Natural killer cell treated with Interleukin-12 subunit alpha and Interleukin-12 subunit beta and Interleukin-15 and Interleukin-18, amount 100 ng/mL, for 72 hours (primary cell): ENCODE measurements around the gene HSD3B7. TPM values are rescaled to one million over a fixed set of nuclear protein-coding genes. Genes with fewer than 3 reads are reported as not detected.
A peak's percentile ranks its signal among the peaks of the same experiment; 100 is the strongest.

Experiments used
- ATAC-seq, 2 donors: fragments of 150-1000 bp; cut with Tn5 transposase in 1 of 2; sonication (Bioruptor Pico), chemical (Tn5 transposase) in 1 of 2; 2 replicates each; pipeline ENCODE4 v1.10.0; 2021
- DNase-seq: peaks from one replicate; pipeline ENCODE4 v3.0.0; 2022; ENCODE audit warnings: low spot score
- H3K27ac Mint-ChIP-seq, 2 donors: 1 replicate in 1 of 2; 2 replicates in 1 of 2; pipeline ENCODE4 v1.8.0; 2022; ENCODE audit warnings: mixed read lengths in 2 of 2, mild to moderate bottlenecking in 1 of 2, moderate library complexity in 1 of 2
- H3K27me3 Mint-ChIP-seq, 2 donors: 1 replicate in 1 of 2; 2 replicates in 1 of 2; pipeline ENCODE4 v1.8.0; 2022; ENCODE audit warnings: mixed read lengths in 2 of 2
- H3K36me3 Mint-ChIP-seq: one replicate; pipeline ENCODE4 v1.8.0; 2022; ENCODE audit warnings: mixed read lengths
- H3K4me1 Mint-ChIP-seq, 2 donors: 1 replicate in 1 of 2; 2 replicates in 1 of 2; pipeline ENCODE4 v1.8.0; 2022; ENCODE audit warnings: low read depth in 2 of 2, mixed read lengths in 2 of 2, mild to moderate bottlenecking in 1 of 2
- H3K4me3 Mint-ChIP-seq: one replicate; pipeline ENCODE4 v1.8.0; 2022; ENCODE audit warnings: mixed read lengths
- H3K9me3 Mint-ChIP-seq: 2 replicates; pipeline ENCODE4 v1.8.0; 2022; ENCODE audit warnings: mixed read lengths
- total RNA-seq, 2 donors: library from RNA; stranded (reverse); gene quantifications; one replicate each; pipeline ENCODE4 v1.2.3, GENCODE V29; 2022

Gene HSD3B7
- total RNA-seq, 2 donors from 2014 or later: 2.3 to 5.3 TPM

DNA sequence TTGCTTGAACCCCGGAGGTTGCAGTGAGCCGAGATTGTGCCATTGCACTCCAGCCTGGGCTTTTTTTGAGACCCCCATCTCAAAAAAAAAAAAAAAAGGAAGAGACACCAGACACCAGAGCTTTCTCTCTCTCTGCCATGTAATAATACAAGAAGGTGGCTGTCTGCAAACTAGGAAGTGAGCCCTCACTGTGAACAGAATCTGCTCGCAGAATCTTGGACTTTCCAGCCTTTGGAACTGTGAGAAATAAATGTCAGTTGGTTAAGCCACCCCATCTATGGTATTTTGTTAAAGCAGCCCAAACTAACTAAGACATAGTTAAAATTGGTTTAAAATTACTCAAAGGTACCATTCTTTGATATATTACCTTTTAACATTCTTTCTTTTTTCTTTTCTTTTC is 35.5 kb downstream of the HSD3B7 start:
- ATAC-seq: no peak

DNA sequence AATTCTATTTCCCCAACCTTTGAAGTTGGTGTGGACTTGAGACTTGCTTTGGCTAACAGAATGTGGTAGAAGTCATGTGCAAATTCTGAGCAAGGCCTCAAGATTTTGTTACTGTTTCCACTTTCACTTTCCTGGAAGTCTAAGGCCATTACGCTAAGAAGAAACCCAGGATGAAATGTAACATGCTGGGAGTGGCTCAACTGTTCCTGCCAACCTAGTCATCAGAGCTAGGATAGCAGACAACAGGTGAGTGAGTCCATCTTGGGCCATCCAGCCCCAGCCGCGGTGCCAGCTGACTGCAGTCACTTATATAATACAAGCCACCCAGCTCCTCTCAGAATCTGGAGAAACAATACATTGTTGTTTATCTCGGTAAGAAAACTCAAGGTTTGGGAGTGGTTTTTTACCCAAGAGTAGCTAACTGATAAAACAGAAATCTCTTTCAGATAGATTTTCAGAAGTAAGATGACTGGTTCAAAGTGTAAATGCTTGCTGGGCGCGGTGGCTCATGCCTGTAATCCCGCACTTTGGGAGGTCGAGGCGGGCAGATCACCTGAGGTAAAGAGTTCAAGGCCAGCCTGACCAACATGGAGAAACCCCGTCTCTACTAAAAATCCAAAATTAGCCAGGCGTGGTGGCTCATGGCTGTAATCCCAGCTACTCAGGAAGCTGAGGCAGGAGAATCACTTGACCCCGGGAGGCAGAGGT is 37.7 kb downstream of the HSD3B7 start:
- ATAC-seq: no peak
- Mint-ChIP-seq H3K36me3 (no peaks in the 10 kb centered on the region), H3K9me3 (no peaks in the 10 kb centered on the region), H3K4me1 (no peaks in the 10 kb centered on the region), H3K4me3 (no peak overlapping the region), H3K27ac (no peak overlapping the region), H3K27me3 (no peaks in the 10 kb centered on the region)
- DNase-seq: peak; percentile 32

More for the DNA sequence above, 35.5 kb downstream of the HSD3B7 start:
- no peak for DNase-seq
- Mint-ChIP-seq H3K9me3 (no peaks in the 10 kb centered on the region), H3K36me3 (no peaks in the 10 kb centered on the region), H3K4me3 (no peak overlapping the region), H3K4me1 (no peaks in the 10 kb centered on the region), H3K27me3 (no peaks in the 10 kb centered on the region), H3K27ac (no peak overlapping the region)

DNA sequence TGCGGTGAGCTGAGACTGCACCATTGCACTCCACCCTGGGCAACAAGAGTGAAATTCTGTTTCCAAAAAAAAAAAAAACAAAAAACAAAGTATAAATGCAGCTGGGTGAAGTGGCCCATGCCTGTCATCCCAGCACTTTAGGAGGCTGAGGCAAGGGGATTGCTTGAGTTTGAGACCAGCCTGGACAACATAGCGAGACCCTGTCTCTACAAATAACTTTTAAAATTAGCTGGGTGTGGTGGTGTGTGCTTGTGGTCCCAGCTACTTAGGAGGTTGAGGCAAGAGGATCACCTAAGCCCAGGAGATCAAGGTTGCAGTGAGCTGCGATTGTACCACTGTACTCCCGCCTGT is 38.2 kb downstream of the HSD3B7 start:
- Mint-ChIP-seq H3K4me3 (no peak overlapping the region), H3K27me3 (no peaks in the 10 kb centered on the region), H3K27ac (no peak overlapping the region), H3K4me1 (no peaks in the 10 kb centered on the region), H3K9me3 (no peaks in the 10 kb centered on the region), H3K36me3 (no peaks in the 10 kb centered on the region)
- DNase-seq (peak; percentile 16), ATAC-seq (no peak)

DNA sequence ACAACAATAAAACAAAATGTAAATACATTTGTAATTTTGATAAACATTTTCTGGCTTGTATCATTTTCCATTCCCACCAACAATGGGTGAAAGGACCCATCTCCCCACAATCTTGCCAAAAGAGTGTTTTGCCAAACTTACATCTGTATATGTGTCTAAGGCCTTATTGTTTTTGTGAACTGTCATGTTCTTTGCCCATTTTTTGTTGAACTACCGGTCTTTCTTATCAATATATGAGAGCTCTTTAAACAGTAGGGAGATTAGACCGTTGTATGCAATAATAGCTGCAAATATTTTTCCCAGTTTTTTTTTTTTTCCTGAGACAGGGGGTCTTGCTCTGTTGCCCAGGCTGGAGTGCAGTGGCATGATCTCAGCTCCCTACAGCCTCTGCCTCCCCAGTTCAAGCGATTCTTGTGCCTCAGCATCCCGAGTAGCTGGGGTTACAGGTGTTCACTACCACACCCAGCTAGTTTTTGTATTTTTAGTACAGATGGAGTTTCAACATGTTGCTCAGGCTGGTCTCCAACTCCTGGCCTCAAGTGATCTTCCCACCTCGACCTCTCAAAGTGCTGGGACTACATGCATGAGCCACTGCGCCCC is 38.7 kb downstream of the HSD3B7 start:
- Mint-ChIP-seq H3K27me3 (no peaks in the 10 kb centered on the region), H3K27ac (no peak overlapping the region), H3K4me1 (no peaks in the 10 kb centered on the region), H3K4me3 (no peak overlapping the region), H3K36me3 (no peaks in the 10 kb centered on the region), H3K9me3 (no peaks in the 10 kb centered on the region)
- no peak for ATAC-seq
- DNase-seq: no peak

- no peaks in the 10 kb centered on the region for H3K27me3 Mint-ChIP-seq
- ATAC-seq: no peak
- no peaks in the 10 kb centered on the region for H3K36me3 Mint-ChIP-seq
- H3K4me1 Mint-ChIP-seq: no peaks in the 10 kb centered on the region
- no peak overlapping the region for H3K4me3 Mint-ChIP-seq
- no peak for DNase-seq
- no peaks in the 10 kb centered on the region for H3K9me3 Mint-ChIP-seq
- no peak overlapping the region for H3K27ac Mint-ChIP-seq
Observed at GRCh38 chr16:31025339-31025738, 40.3 kb downstream of the HSD3B7 start.

DNA sequence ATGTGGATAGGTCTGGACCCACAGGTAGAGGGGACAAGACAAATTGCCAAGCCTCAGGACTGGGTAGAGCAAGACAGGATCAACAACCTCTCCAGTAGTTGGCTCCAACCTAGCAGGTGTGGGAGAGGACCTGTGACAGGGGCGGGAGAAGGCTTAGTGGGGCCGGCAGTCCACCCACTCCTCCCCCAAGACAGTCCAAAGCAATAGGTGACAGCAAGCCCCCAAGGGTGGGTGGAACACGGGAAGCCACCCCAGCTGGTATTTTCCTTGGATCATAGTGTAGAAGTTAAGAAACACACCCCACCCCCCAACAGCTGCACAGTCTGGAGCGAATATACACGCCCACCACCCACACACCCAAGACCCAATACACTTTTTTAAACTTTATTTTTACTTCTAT is 44.3 kb downstream of the HSD3B7 start:
- no peak overlapping the region for H3K4me3 Mint-ChIP-seq
- DNase-seq (no peak), ATAC-seq (no peak)
- no peak overlapping the region for H3K27ac Mint-ChIP-seq
- H3K4me1 Mint-ChIP-seq: peaks cover 9 to 11% of the 10 kb centered on the region in 2 donors
- H3K9me3 Mint-ChIP-seq: no peaks in the 10 kb centered on the region
- H3K36me3 Mint-ChIP-seq: no peaks in the 10 kb centered on the region
- H3K27me3 Mint-ChIP-seq: no peaks in the 10 kb centered on the region

- H3K9me3 Mint-ChIP-seq: no peaks in the 10 kb centered on the region
- ATAC-seq (no peak), DNase-seq (no peak)
- H3K27me3 Mint-ChIP-seq: no peaks in the 10 kb centered on the region
- no peak overlapping the region for H3K4me3 Mint-ChIP-seq
- H3K27ac Mint-ChIP-seq: peak overlapping the region; percentile 90 to 91
- peaks cover under 1% of the 10 kb centered on the region for H3K36me3 Mint-ChIP-seq
- peaks cover 19 to 21% of the 10 kb centered on the region in 2 donors for H3K4me1 Mint-ChIP-seq
Observed at GRCh38 chr16:31031276-31031675, 46.3 kb downstream of the HSD3B7 start.

DNA sequence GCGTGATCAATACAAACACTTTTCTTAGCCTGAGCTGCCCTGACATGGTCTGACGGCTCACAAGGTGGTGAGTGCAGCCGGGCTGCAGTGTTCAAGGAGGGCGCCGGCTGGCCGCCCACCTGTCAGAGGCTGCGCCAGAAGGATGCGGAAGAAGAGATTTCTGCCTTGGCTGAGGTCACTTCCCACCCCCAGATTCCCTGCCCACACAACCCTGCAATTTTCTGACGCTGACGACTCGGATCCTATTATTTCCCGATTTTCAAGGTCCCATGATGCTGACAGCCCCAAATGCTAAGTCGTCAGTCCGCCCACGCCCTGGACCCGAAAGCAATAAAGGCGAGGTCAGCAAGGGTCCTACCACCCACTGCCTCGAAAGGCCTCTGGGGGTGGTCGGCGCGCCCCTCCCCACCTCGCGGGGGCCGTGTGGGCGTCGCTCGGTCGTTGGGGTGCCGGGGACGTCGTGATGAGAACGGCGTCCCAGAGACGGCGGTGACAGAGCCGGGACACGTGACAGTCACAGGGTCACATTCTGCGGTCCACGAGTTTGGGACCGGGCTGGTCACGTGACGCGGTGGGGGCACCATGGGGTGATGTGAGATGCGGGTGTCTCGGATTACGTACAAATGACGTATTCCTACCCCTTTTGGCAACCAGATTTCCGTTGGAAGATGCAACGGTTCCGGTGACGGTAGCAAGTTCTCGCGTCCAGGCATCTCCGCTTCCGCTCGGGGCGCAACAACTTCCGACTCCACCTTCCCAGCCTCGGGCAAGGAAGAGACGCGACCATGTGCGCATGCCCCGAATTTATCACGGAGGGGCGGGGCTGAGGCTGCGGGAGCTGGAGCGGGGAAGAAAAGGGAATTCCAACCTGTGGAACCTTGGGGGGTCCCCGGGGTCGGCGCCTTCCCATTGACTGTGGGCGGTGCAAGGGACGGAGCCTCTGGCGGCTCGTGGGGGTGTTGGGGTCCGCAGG is 48.0 kb downstream of the HSD3B7 start, which contains the start of gene STX4:
Gene STX4, plus strand, starts transcription at position 823 of the 973 bp plus-strand sequence. CDS start 248 bp downstream, outside the sequence.
- no peaks in the 10 kb centered on the region for H3K9me3 Mint-ChIP-seq
- peaks cover 6% of the 10 kb centered on the region for H3K36me3 Mint-ChIP-seq
- no peaks in the 10 kb centered on the region for H3K27me3 Mint-ChIP-seq
- H3K4me3 Mint-ChIP-seq: peak within 1 kb of the TSS; percentile 99
- H3K4me1 Mint-ChIP-seq: peaks cover 24% of the 10 kb centered on the region in 2 donors
- ATAC-seq (peak; percentile 87 to 92), DNase-seq (peak; percentile 97)
- peak within 1 kb of the TSS; percentile 90 to 91 for H3K27ac Mint-ChIP-seq

DNA sequence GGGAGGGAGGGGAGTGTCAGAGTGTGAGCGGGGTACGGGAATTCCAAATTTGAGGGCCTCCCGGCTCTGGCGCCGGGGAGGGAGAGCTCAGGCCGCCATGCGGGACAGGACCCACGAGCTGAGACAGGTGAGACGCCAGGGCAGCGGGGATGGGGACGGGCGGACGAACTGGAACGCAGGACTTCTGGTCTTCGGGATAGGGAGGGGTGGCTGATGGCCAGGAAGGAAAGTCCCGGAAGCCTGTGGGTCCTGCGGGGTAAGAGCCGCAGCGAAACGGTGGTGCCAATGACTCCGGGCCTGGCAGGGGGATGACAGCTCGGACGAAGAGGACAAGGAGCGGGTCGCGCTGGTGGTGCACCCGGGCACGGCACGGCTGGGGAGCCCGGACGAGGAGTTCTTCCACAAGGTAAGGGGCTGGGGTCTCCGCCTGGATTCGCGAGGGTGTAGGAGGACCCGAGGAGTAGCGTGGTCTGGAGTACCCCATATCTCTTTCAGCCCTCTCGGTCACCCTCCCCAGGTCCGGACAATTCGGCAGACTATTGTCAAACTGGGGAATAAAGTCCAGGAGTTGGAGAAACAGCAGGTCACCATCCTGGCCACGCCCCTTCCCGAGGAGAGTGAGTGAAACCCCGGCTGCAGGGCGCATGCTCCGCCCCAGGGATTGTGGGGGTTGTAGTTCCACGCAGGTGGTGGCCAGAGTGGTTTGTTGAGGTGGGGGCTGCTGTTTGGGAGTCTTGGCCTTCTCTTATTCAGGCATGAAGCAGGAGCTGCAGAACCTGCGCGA is 48.9 kb downstream of the HSD3B7 start:
- peak; percentile 90 for DNase-seq
- peak; percentile 65 to 80 for ATAC-seq
- H3K27me3 Mint-ChIP-seq: no peaks in the 10 kb centered on the region
- peak overlapping the region; percentile 90 to 91 for H3K27ac Mint-ChIP-seq
- peak overlapping the region; percentile 99 for H3K4me3 Mint-ChIP-seq
- H3K4me1 Mint-ChIP-seq: peaks cover 24% of the 10 kb centered on the region in 2 donors
- peaks cover 6% of the 10 kb centered on the region for H3K36me3 Mint-ChIP-seq
- H3K9me3 Mint-ChIP-seq: no peaks in the 10 kb centered on the region

DNA sequence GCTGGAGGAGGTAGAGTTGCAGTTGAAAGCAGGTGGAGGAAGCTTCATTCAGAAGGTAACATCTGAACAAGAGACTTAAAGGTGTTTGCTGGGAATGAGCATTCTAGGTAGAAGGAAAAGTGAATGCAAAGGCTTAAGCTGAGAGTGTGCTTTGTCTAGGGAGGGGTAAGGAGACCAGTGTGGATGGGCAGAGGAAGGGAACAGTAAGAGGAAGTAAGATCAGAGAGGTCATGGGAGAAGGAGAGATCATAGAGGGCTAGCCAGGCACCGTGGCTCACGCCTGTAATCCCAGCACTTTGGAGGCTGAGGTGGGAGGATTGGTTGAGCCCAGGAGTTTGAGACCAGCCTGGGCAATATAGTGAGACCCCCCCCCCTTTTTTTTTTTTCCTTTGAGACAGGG is 51.7 kb downstream of the HSD3B7 start:
- Mint-ChIP-seq H3K9me3 (no peaks in the 10 kb centered on the region), H3K4me1 (peaks cover 24% of the 10 kb centered on the region in 2 donors), H3K4me3 (no peak overlapping the region), H3K27ac (peak overlapping the region in 1 of 2 donors; percentile 14), H3K27me3 (no peaks in the 10 kb centered on the region), H3K36me3 (peaks cover 6% of the 10 kb centered on the region)
- no peak for DNase-seq
- no peak for ATAC-seq

Other genes starting within 250 kb of the HSD3B7 start
- gene PHKG2, start 236.8 kb upstream of the HSD3B7 start, total RNA-seq: 10 to 100 TPM; 50.2 to 63.8 TPM
- gene CFAP119, start 223.1 kb upstream of the HSD3B7 start, total RNA-seq: 10 to 100 TPM in 1 of 2 donors, 1 to 10 TPM in 1; 3.4 to 17.0 TPM
- gene RNF40, start 222.9 kb upstream of the HSD3B7 start, total RNA-seq: 100 to 1,000 TPM; 120 to 161 TPM
- gene ZNF629, start 198.0 kb upstream of the HSD3B7 start, total RNA-seq: 1 to 10 TPM in 1 of 2 donors, under 1 TPM in 1; 0.98 to 3.8 TPM
- gene BCL7C, start 91.1 kb upstream of the HSD3B7 start, total RNA-seq: 10 to 100 TPM; 35.3 to 65.0 TPM
- under 1 TPM; 0.17 to 0.36 TPM for gene CTF1, start 88.6 kb upstream of the HSD3B7 start, total RNA-seq
- gene FBXL19, start 61.6 kb upstream of the HSD3B7 start, total RNA-seq: 10 to 100 TPM; 22.8 to 42.0 TPM
- 10 to 100 TPM in 1 of 2 donors, 1 to 10 TPM in 1; 7.4 to 16.8 TPM for gene ORAI3, start 36.1 kb upstream of the HSD3B7 start, total RNA-seq
- 10 to 100 TPM; 27.5 to 40.0 TPM for gene SETD1A, start 27.5 kb upstream of the HSD3B7 start, total RNA-seq
- gene STX1B, start 25.4 kb downstream of the HSD3B7 start, total RNA-seq: under 1 TPM; 0.05 to 0.50 TPM
- gene STX4, start 48.4 kb downstream of the HSD3B7 start, total RNA-seq: 10 to 100 TPM; 85.1 to 92.0 TPM
- 10 to 100 TPM; 16.4 to 30.5 TPM for gene ZNF668, start 89.0 kb downstream of the HSD3B7 start, total RNA-seq
- 10 to 100 TPM; 25.8 to 26.3 TPM for gene ZNF646, start 89.2 kb downstream of the HSD3B7 start, total RNA-seq
- gene PRSS53, start 103.7 kb downstream of the HSD3B7 start, total RNA-seq: 1 to 10 TPM; 4.1 to 5.1 TPM
- 10 to 100 TPM; 65.2 to 84.6 TPM for gene VKORC1, start 109.6 kb downstream of the HSD3B7 start, total RNA-seq
- gene BCKDK, start 123.2 kb downstream of the HSD3B7 start, total RNA-seq: 10 to 100 TPM; 42.7 to 43.1 TPM
- 10 to 100 TPM; 39.5 to 67.3 TPM for gene KAT8, start 132.5 kb downstream of the HSD3B7 start, total RNA-seq
- not detected for gene PRSS8, start 150.5 kb downstream of the HSD3B7 start, total RNA-seq
- gene PRSS36, start 164.9 kb downstream of the HSD3B7 start, total RNA-seq: 1 to 10 TPM in 1 of 2 donors, not detected in 1; 1.5 TPM
- 100 to 1,000 TPM; 625 to 840 TPM for gene FUS, start 194.9 kb downstream of the HSD3B7 start, total RNA-seq
- gene PYCARD, start 217.6 kb downstream of the HSD3B7 start, total RNA-seq: 10 to 100 TPM; 23.1 to 29.8 TPM
- under 1 TPM in 1 of 2 donors, not detected in 1; 0.06 TPM for gene TRIM72, start 228.9 kb downstream of the HSD3B7 start, total RNA-seq
- gene PYDC1, start 231.9 kb downstream of the HSD3B7 start, total RNA-seq: not detected